A549 (cell line): ENCODE measurements around the gene ITIH4. TPM values are rescaled to one million over a fixed set of nuclear protein-coding genes. Genes with fewer than 3 reads are reported as not detected.

ENCODE experiments used
- ATAC-seq, 2 experiments: fragments of 200-7000 bp in 1 of 2; fragments of >200 bp in 1 of 2; cut with Nextera tagmentation in 1 of 2; cut with Tn5 transposase in 1 of 2; 3 replicates each; pipeline versions ENCODE4 v1.8.0 to v1.9.1; 2018 to 2020; ENCODE audit warnings: mild to moderate bottlenecking in 1 of 2, moderate library complexity in 1 of 2
- CTCF ChIA-PET: fragments of 300-600 bp; sonication (Branson Sonifier 250); formaldehyde crosslinking; extraction: SDS; loops from one replicate; lab custom pipeline; 2021; ENCODE audit warnings: antibody characterized with exemption, inconsistent platforms; lab: Yijun Ruan, JAX
- POLR2A ChIA-PET: fragments of 350-600 bp; formaldehyde crosslinking; extraction: SDS; loops from one replicate; lab custom pipeline; 2021; ENCODE audit warnings: antibody characterized with exemption, inconsistent platforms; lab: Yijun Ruan, JAX
- DNase-seq, 2 experiments: peaks; one replicate each; pipeline versions ENCODE4 v3.0.0 to v3.0.0-alpha.2; 2011 to 2016; ENCODE audit warnings: low read depth in 1 of 2, low spot score in 1 of 2
- FAIRE-seq: peaks from 2 replicates; lab custom pipeline; 2011; peaks lifted over from hg19 to GRCh38; lab: Jason Lieb, UNC
- H3K27ac ChIP-seq, 2 experiments: fragments of >200 bp; sonication (Bioruptor Twin); formaldehyde crosslinking; 3 replicates each; pipeline ENCODE4 v1.5.1; 2016 to 2017
- H3K4me1 ChIP-seq: fragments of >200 bp; sonication (Bioruptor Twin); formaldehyde crosslinking; 3 replicates; pipeline ENCODE4 v1.6.1; 2016
- H3K4me2 ChIP-seq: fragments of >200 bp; sonication (Bioruptor Twin); formaldehyde crosslinking; 3 replicates; pipeline ENCODE4 v1.6.1; 2016
- H3K4me3 ChIP-seq: fragments of >200 bp; sonication (Bioruptor Twin); formaldehyde crosslinking; 3 replicates; pipeline ENCODE4 v1.5.1; 2016
- H3K9me3 ChIP-seq: fragments of >200 bp; sonication (Bioruptor Twin); formaldehyde crosslinking; 3 replicates; pipeline ENCODE4 v1.6.1; 2016
- BHLHE40 ChIP-seq: IDR thresholded peaks from 2 replicates; pipeline ENCODE4 v1.6.1; 2012; ENCODE audit warnings: low read depth, low read length, inconsistent platforms
- CBX2 ChIP-seq: fragments of 200-600 bp; sonication (generic); IDR thresholded peaks from 2 replicates; pipeline ENCODE4 v1.6.1; 2016; ENCODE audit warnings: low read depth, mild to moderate bottlenecking, borderline replicate concordance
- CBX8 ChIP-seq: fragments of 200-600 bp; sonication (generic); IDR thresholded peaks from 2 replicates; pipeline ENCODE4 v1.6.1; 2016
- CEBPB ChIP-seq, 2 experiments: fragments of >200 bp in 1 of 2; sonication (Bioruptor Twin) in 1 of 2; formaldehyde crosslinking in 1 of 2; IDR thresholded peaks; 2 replicates each; pipeline ENCODE4 v1.6.1; 2012 to 2016
- CHD2 ChIP-seq: fragments of 150-350 bp; IDR thresholded peaks from 2 replicates; pipeline ENCODE4 v1.6.1; 2014; ENCODE audit warnings: low read length; ENCODE audit not compliant: partially characterized antibody
- CHD4 ChIP-seq: fragments of 200-600 bp; sonication (generic); IDR thresholded peaks from 2 replicates; pipeline ENCODE4 v1.6.1; 2016; ENCODE audit warnings: antibody characterized with exemption, mild to moderate bottlenecking, borderline replicate concordance
- EHMT2 ChIP-seq: fragments of 200-600 bp; sonication (generic); IDR thresholded peaks from 2 replicates; pipeline ENCODE4 v1.6.1; 2016; ENCODE audit warnings: antibody characterized with exemption, low read depth, mild to moderate bottlenecking, moderate library complexity
- EP300 ChIP-seq, 2 experiments: fragments of >200 bp; sonication (Bioruptor Twin); formaldehyde crosslinking; IDR thresholded peaks; 2 replicates in 1 of 2; 3 replicates in 1 of 2; pipeline ENCODE4 v1.6.1; 2016 to 2017
- FOSL2 ChIP-seq, 2 experiments: fragments of 450-650 bp in 1 of 2; fragments of >200 bp in 1 of 2; sonication (Bioruptor Twin) in 1 of 2; formaldehyde crosslinking; IDR thresholded peaks; 2 replicates each; pipeline versions ENCODE4 v1.5.0 to v1.6.1; 2016 to 2020; ENCODE audit warnings: mild to moderate bottlenecking in 1 of 2, moderate library complexity in 1 of 2
- GATA3 ChIP-seq: IDR thresholded peaks from 2 replicates; pipeline ENCODE4 v1.6.1; 2012; ENCODE audit warnings: borderline replicate concordance
- HDAC2 ChIP-seq: fragments of 200-600 bp; sonication (generic); IDR thresholded peaks from 2 replicates; pipeline ENCODE4 v1.6.1; 2016
- HOXB13 ChIP-seq: fragments of 250-450 bp; sonication (Bioruptor Pico); IDR thresholded peaks from 2 replicates; pipeline ENCODE4 v1.5.0; 2020; ENCODE audit warnings: low read depth, mild to moderate bottlenecking, moderate library complexity
- KDM1A ChIP-seq: fragments of 200-600 bp; sonication (generic); IDR thresholded peaks from 2 replicates; pipeline ENCODE4 v1.6.1; 2016; ENCODE audit warnings: low read depth, mild to moderate bottlenecking
- KDM5A ChIP-seq: fragments of 200-600 bp; sonication (generic); IDR thresholded peaks from 2 replicates; pipeline ENCODE4 v1.6.1; 2016; ENCODE audit warnings: antibody characterized with exemption, mild to moderate bottlenecking
- MAFK ChIP-seq: fragments of 450-650 bp; IDR thresholded peaks from 2 replicates; pipeline ENCODE4 v1.6.1; 2014; ENCODE audit not compliant: partially characterized antibody
- MAZ ChIP-seq: fragments of 150-350 bp; IDR thresholded peaks from 2 replicates; pipeline ENCODE4 v1.6.1; 2014; ENCODE audit warnings: antibody characterized with exemption, low read depth, low read length, borderline replicate concordance
- NR3C1 ChIP-seq: fragments of >200 bp; sonication (Bioruptor Twin); formaldehyde crosslinking; IDR thresholded peaks from 3 replicates; pipeline ENCODE4 v1.6.1; 2017
- POLR2A ChIP-seq: IDR thresholded peaks from 2 replicates; pipeline ENCODE4 v1.6.1; 2012; ENCODE audit warnings: mild to moderate bottlenecking, low read length
- RAD21 ChIP-seq, 2 experiments: fragments of >200 bp in 1 of 2; sonication (Bioruptor Twin) in 1 of 2; formaldehyde crosslinking in 1 of 2; IDR thresholded peaks in 1 of 2; conservative IDR thresholded peaks in 1 of 2; 2 replicates in 1 of 2; 3 replicates in 1 of 2; pipeline ENCODE4 v1.6.1; 2012 to 2018; ENCODE audit warnings: inconsistent platforms in 1 of 2
- RNF2 ChIP-seq: fragments of 200-600 bp; sonication (generic); IDR thresholded peaks from 2 replicates; pipeline ENCODE4 v1.6.1; 2016; ENCODE audit warnings: low read depth, mild to moderate bottlenecking, antibody characterized with exemption, moderate library complexity, borderline replicate concordance
- TFCP2L1 ChIP-seq: fragments of 250-450 bp; sonication (Bioruptor Pico); IDR thresholded peaks from 2 replicates; pipeline ENCODE4 v1.5.0; 2021; ENCODE audit warnings: mild to moderate bottlenecking
- WGBS: methylation state at CpG from one replicate; pipeline ENCODE4 v1.1.6; 2017; ENCODE audit errors: missing lambda C conversion rate; 5-methylcytosine and 5-hydroxymethylcytosine counted together
- polyA plus RNA-seq, 4 experiments: library from polyadenylated mRNA; depleted of rRNA in 3 of 4; stranded (reverse); fragments of >200 nt; fragmentation: RNase III in 1 of 4; extraction: RNeasy Plus Mini Kit Qiagen cat#74134 plus additional on column Dnase treatment in 1 of 4; gene quantifications; 2 replicates in 3 of 4; 3 replicates in 1 of 4; pipeline ENCODE4 v1.2.3, GENCODE V29; 2011 to 2017
- TF ChIP-seq, protein P1 (sequence below): fragments of 200-600 bp; sonication (generic); IDR thresholded peaks from 2 replicates; pipeline ENCODE4 v1.6.1; 2016; ENCODE audit warnings: antibody characterized with exemption, mild to moderate bottlenecking, moderate library complexity
- TF ChIP-seq, protein P2 (sequence below): fragments of 450-650 bp; IDR thresholded peaks from 2 replicates; pipeline ENCODE4 v1.6.1; 2014; ENCODE audit warnings: antibody characterized with exemption
- TF ChIP-seq, protein P3 (sequence below): IDR thresholded peaks from 2 replicates; pipeline ENCODE4 v1.6.1; 2012
- TF ChIP-seq, protein P4 (sequence below): fragments of >200 bp; sonication (Bioruptor Twin); formaldehyde crosslinking; IDR thresholded peaks from 3 replicates; pipeline ENCODE4 v1.6.1; 2016
- TF ChIP-seq, protein P5 (sequence below): IDR thresholded peaks from 2 replicates; pipeline ENCODE4 v1.6.1; 2012
- TF ChIP-seq, protein P6 (sequence below): fragments of 250-450 bp; sonication (Bioruptor Pico); IDR thresholded peaks from 2 replicates; pipeline ENCODE4 v1.5.0; 2021; ENCODE audit warnings: mild to moderate bottlenecking, moderate library complexity, borderline replicate concordance

The ITIH4 gene
- polyA plus RNA-seq, 2 of the 4 experiments (the other 2 are of a cell fraction): 0.88 to 0.89 TPM

DNA sequence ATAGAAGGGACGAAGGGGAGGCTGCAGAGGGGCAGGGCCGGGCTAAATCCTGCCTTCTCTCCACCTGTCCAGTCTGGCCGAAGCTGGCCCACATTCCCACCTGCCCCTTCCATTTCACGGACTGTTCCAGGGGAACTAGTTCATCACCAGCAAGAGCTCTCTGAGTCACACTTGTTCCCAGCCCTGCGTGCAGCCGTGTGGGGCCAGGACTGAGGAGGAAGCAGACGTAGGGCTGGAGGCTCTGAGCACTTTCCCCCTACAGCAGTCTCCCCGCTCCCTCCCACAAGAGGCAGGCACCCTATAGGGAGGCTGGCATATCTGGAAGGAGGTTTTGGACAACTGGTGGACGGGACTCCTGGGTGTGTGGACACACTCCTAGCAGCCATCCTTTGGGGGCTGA is 3.0 kb downstream of the ITIH4 start:
- CTCF ChIA-PET: no interaction called here
- FAIRE-seq (no peak), DNase-seq (no peak), ATAC-seq (peak in 1 of 2 experiments; percentile 28; a peak in 3 of 6 replicates)
- Histone ChIP-seq H3K4me1 (peaks cover 25% of the 10 kb centered on the region), H3K4me2 (peak overlapping the region; percentile 46), H3K9me3 (no peaks in the 10 kb centered on the region), H3K4me3 (no peak overlapping the region), H3K27ac (peak overlapping the region in 1 of 2 experiments; percentile 38; a peak in 2 of 6 replicates)
- 59% methylated on average over 7 of the region's 9 CpGs for WGBS
- POLR2A ChIA-PET: no interaction called here
- TF ChIP-seq NR3C1 (no peak), HDAC2 (no peak), RNF2 (no peak), FOSL2 (IDR thresholded peaks at IDR 0.05) (no peak), FOSL2 (CRISPR knock-in tag; IDR thresholded peaks at IDR 0.05) (no peak), KDM5A (no peak), HOXB13 (no peak), CEBPB (IDR thresholded peaks at IDR 0.05) (no peak), EP300 (IDR thresholded peaks at IDR 0.05) (no peak), MAZ (no peak), POLR2A (no peak), CBX8 (no peak)
- TF ChIP-seq, protein P1, sequence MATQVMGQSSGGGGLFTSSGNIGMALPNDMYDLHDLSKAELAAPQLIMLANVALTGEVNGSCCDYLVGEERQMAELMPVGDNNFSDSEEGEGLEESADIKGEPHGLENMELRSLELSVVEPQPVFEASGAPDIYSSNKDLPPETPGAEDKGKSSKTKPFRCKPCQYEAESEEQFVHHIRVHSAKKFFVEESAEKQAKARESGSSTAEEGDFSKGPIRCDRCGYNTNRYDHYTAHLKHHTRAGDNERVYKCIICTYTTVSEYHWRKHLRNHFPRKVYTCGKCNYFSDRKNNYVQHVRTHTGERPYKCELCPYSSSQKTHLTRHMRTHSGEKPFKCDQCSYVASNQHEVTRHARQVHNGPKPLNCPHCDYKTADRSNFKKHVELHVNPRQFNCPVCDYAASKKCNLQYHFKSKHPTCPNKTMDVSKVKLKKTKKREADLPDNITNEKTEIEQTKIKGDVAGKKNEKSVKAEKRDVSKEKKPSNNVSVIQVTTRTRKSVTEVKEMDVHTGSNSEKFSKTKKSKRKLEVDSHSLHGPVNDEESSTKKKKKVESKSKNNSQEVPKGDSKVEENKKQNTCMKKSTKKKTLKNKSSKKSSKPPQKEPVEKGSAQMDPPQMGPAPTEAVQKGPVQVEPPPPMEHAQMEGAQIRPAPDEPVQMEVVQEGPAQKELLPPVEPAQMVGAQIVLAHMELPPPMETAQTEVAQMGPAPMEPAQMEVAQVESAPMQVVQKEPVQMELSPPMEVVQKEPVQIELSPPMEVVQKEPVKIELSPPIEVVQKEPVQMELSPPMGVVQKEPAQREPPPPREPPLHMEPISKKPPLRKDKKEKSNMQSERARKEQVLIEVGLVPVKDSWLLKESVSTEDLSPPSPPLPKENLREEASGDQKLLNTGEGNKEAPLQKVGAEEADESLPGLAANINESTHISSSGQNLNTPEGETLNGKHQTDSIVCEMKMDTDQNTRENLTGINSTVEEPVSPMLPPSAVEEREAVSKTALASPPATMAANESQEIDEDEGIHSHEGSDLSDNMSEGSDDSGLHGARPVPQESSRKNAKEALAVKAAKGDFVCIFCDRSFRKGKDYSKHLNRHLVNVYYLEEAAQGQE: no peak
- TF ChIP-seq, protein P2, sequence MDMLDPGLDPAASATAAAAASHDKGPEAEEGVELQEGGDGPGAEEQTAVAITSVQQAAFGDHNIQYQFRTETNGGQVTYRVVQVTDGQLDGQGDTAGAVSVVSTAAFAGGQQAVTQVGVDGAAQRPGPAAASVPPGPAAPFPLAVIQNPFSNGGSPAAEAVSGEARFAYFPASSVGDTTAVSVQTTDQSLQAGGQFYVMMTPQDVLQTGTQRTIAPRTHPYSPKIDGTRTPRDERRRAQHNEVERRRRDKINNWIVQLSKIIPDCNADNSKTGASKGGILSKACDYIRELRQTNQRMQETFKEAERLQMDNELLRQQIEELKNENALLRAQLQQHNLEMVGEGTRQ: no peak
- TF ChIP-seq, all 56 proteins: peak for 0

DNA sequence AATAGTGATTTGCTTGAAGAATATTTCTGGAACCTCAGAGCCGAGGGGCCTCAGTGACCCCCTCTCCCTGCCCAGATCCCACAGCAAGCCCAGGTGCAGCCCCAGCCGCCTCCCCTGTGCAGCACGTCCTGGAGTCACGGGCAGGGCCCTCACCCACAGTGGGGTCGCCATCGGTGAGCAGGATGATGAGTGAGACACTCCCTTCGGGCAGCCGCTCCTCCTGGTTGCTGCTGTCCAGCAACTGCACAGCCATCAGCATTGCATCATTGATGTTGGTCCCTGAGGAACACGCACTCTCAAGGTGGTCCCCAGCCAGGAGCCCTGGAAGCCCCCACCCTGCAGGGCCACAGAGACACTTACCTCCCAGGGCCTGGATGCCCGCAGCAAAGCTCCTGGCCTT is 6.4 kb downstream of the ITIH4 start:
- Histone ChIP-seq H3K4me3 (no peak overlapping the region), H3K4me1 (peaks cover 12% of the 10 kb centered on the region), H3K4me2 (no peak overlapping the region), H3K27ac (no peak overlapping the region), H3K9me3 (no peaks in the 10 kb centered on the region)
- ChIA-PET POLR2A (no interaction called here), CTCF (no interaction called here)
- 68% methylated on average over 5 of the region's 10 CpGs for WGBS
- FAIRE-seq: no peak
- ATAC-seq: no peak
- no peak for DNase-seq
- TF ChIP-seq RAD21 (conservative IDR thresholded peaks at IDR 0.05 in 1 of 2, IDR thresholded peaks at IDR 0.05 in 1 of 2) (no peak), MAFK (no peak), KDM1A (no peak), CHD2 (no peak), EP300 (IDR thresholded peaks at IDR 0.05) (no peak), GATA3 (no peak), EHMT2 (no peak), POLR2A (no peak), TFCP2L1 (CRISPR knock-in tag) (no peak), BHLHE40 (no peak), CBX2 (no peak), CHD4 (no peak)
- TF ChIP-seq, protein P3, sequence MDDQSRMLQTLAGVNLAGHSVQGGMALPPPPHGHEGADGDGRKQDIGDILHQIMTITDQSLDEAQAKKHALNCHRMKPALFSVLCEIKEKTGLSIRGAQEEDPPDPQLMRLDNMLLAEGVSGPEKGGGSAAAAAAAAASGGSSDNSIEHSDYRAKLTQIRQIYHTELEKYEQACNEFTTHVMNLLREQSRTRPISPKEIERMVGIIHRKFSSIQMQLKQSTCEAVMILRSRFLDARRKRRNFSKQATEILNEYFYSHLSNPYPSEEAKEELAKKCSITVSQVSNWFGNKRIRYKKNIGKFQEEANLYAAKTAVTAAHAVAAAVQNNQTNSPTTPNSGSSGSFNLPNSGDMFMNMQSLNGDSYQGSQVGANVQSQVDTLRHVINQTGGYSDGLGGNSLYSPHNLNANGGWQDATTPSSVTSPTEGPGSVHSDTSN: no peak
- TF ChIP-seq, protein P4, sequence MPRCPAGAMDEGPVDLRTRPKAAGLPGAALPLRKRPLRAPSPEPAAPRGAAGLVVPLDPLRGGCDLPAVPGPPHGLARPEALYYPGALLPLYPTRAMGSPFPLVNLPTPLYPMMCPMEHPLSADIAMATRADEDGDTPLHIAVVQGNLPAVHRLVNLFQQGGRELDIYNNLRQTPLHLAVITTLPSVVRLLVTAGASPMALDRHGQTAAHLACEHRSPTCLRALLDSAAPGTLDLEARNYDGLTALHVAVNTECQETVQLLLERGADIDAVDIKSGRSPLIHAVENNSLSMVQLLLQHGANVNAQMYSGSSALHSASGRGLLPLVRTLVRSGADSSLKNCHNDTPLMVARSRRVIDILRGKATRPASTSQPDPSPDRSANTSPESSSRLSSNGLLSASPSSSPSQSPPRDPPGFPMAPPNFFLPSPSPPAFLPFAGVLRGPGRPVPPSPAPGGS: no peak
- TF ChIP-seq, protein P2: no peak
- TF ChIP-seq, protein P5, sequence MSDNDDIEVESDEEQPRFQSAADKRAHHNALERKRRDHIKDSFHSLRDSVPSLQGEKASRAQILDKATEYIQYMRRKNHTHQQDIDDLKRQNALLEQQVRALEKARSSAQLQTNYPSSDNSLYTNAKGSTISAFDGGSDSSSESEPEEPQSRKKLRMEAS: no peak
- TF ChIP-seq, protein P6, sequence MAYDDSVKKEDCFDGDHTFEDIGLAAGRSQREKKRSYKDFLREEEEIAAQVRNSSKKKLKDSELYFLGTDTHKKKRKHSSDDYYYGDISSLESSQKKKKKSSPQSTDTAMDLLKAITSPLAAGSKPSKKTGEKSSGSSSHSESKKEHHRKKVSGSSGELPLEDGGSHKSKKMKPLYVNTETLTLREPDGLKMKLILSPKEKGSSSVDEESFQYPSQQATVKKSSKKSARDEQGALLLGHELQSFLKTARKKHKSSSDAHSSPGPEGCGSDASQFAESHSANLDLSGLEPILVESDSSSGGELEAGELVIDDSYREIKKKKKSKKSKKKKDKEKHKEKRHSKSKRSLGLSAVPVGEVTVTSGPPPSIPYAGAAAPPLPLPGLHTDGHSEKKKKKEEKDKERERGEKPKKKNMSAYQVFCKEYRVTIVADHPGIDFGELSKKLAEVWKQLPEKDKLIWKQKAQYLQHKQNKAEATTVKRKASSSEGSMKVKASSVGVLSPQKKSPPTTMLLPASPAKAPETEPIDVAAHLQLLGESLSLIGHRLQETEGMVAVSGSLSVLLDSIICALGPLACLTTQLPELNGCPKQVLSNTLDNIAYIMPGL (CRISPR knock-in tag): no peak
